Astrocyte of the spinal cord (primary cell): ENCODE measurements around the gene VAT1L.

Experiments
- DNase-seq: peaks from one replicate; pipeline ENCODE4 v3.0.0; 2011; ENCODE audit warnings: low read depth, low spot score
- H3K4me3 ChIP-seq: 2 replicates; pipeline ENCODE4 v1.5.1; 2011; ENCODE audit warnings: low read depth, mild to moderate bottlenecking, low read length, moderate library complexity
- in situ Hi-C: cut with HindIII; loops from 2 replicates; pipeline ENCODE4 v1.10.0; 2017; ENCODE audit warnings: low sequenced_read_pairs
- TF ChIP-seq, protein P1 (sequence below): IDR thresholded peaks from 2 replicates; pipeline ENCODE4 v1.5.1; 2012; ENCODE audit warnings: low read depth, mild to moderate bottlenecking, low read length, inconsistent platforms

VAT1L gene

DNA sequence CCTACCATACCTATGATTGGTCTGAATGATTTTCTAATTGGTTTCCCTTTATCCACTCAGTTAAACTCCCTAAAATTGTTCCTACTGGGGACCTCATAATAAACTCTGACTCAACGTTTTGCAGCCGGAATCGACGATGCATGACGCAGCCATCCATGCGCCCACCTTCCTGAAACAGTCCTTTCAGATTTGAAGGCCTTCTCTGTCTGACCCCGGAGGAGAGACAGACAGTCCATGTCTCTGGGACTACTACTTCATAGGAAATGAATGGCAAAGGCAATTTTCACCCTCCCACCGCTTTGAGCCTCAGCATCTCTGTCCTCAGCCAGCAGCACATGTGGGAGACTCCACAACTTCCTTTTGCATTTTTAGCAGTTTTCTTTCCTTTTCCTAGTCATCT is 13.5 kb downstream of the VAT1L start:
- no peak overlapping the region for H3K4me3 ChIP-seq
- DNase-seq = no peak
- TF ChIP-seq, protein P1, sequence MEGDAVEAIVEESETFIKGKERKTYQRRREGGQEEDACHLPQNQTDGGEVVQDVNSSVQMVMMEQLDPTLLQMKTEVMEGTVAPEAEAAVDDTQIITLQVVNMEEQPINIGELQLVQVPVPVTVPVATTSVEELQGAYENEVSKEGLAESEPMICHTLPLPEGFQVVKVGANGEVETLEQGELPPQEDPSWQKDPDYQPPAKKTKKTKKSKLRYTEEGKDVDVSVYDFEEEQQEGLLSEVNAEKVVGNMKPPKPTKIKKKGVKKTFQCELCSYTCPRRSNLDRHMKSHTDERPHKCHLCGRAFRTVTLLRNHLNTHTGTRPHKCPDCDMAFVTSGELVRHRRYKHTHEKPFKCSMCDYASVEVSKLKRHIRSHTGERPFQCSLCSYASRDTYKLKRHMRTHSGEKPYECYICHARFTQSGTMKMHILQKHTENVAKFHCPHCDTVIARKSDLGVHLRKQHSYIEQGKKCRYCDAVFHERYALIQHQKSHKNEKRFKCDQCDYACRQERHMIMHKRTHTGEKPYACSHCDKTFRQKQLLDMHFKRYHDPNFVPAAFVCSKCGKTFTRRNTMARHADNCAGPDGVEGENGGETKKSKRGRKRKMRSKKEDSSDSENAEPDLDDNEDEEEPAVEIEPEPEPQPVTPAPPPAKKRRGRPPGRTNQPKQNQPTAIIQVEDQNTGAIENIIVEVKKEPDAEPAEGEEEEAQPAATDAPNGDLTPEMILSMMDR = no peak
- in situ Hi-C loops = no loop called here

DNA sequence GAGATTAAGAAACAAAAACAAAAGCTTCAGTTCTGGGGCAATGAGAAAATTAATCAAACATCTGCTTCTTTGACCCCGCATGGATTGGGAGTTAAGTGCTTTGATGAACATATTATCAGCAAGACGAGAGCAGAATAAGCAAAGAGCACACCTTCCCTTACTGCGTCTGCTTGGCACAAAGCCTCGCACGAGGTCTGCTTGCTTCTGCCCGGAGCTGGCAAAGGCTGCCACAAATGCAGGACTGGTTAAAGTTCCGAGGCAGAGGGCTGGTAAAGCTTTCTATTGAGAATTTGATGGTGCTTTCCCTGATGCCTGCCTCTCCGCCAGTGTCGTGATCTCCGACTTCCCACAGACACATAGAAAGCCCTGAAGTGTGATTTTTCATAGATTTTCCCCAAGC is 17.0 kb downstream of the VAT1L start:
- no peak for DNase-seq
- in situ Hi-C loops = no loop called here
- TF ChIP-seq, protein P1 = no peak
- no peak overlapping the region for H3K4me3 ChIP-seq

DNA sequence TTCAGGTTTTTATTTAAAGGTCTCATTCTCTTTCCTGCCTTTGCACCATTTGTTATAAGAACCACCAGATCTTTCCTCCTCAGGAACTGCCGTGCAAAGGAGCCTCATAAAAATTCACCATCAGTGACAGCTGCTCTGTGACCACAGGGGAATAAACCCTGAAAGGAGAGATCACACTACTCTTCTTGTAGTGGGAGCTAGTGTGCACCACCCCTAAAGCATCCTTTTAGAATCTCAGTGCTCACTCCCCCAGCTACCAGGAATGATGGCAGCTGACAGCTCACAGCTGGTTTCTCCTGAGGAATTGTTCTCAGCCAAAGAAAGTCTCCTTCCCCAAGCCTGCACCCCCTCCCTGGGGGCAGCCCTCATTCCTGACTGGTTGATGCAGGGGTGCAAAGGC is 18.7 kb downstream of the VAT1L start:
- no peak for DNase-seq
- in situ Hi-C loops = no loop called here
- no peak overlapping the region for H3K4me3 ChIP-seq
- TF ChIP-seq, protein P1 = no peak

DNA sequence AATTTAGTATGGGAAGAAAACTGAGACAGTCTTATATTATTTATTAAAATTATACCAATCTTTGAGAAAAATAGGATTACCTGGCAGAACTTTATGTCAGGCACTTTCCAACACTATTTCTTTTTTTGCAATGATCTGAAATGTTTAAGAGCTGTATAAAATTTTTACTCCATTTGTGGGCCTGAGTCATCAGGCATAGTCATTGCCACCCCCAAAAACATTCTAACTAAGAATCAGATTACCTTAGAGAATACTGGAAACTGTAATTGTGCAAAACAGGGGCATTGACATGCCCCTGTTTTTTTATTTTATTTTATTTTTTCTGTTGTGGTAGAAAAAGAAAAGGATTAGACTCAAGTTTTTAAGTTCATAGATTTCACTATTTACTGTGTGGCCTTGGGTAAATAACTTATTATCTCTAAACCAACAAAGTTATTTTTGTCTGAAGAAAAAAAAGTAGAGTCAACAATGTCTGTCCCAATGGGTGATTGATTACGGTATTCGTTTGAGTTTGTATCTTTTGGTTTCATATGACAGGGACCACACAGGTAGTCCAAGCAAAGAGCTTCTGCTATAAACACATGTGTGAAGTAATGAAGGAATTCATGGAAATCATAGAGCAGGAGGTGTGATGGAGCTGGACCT is 24.6 kb downstream of the VAT1L start:
- in situ Hi-C loops = no loop called here
- peak; percentile 41 for DNase-seq
- TF ChIP-seq, protein P1 = no peak
- H3K4me3 ChIP-seq = no peak overlapping the region

DNA sequence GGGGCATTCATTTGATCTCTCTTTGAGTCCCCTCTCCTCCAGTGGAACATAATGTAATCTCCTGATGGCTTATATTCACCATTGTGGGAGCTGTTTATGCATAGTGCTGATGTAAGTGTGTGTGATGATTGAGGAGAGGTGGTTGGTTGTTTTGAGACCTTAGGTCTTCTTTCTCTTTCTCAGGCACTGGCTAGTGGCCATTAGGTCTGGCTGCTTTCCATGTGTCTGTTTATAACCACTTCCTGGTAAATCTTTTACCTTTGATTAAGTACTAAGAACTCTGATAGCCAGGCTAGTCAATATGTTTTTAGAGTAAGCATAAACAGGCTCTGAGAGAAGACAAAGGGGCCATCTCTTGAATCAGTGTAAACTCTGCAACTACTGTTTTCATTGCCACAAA is 27.9 kb downstream of the VAT1L start:
- TF ChIP-seq, protein P1 = no peak
- DNase-seq = peak; percentile 38
- in situ Hi-C loops = no loop called here
- H3K4me3 ChIP-seq = no peak overlapping the region

DNA sequence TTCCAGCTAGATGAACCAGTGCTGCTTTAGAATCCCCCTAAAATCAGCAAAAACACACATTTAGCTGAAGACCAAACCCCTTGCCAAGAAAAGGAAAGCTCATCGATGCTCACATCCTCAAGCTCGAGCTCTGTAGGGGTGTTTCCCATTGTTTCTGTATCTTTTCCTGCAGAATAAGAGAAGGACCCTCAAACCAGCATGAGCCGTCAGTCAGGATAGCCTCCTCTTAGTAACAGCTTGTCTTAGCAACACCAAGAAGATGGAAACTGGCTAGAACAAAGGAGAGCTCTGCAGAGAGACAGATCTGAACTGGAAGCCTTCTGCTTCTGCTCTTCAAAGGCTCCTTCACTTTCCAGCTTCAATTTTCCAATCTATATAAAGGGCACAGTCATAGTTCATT is 32.0 kb downstream of the VAT1L start:
- no peak for DNase-seq
- in situ Hi-C loops = no loop called here
- no peak overlapping the region for H3K4me3 ChIP-seq
- TF ChIP-seq, protein P1 = no peak
